Esophagus muscularis mucosa (tissue), 4 donors: ENCODE data around the gene LAMB1. TPM values are rescaled to one million over a fixed set of nuclear protein-coding genes. Genes with fewer than 3 reads are reported as not detected.

Source experiments
- DNase-seq: peaks from one replicate; pipeline ENCODE4 v3.0.0-alpha.2; 2017; ENCODE audit errors: extremely low spot score
- H3K27ac ChIP-seq, 4 donors: fragments of 200-600 bp; sonication (generic); replicated peaks in 1 of 4; 1 replicate in 3 of 4; 2 replicates in 1 of 4; pipeline ENCODE4 v1.5.1; 2016 to 2019; ENCODE audit warnings: mild to moderate bottlenecking in 1 of 4
- H3K27me3 ChIP-seq, 4 donors: fragments of 200-600 bp; sonication (generic); one replicate each; pipeline versions ENCODE4 v1.5.1 to v1.6.0; 2016 to 2019
- H3K36me3 ChIP-seq, 4 donors: fragments of 200-600 bp; sonication (generic); one replicate each; pipeline ENCODE4 v1.5.1; 2016 to 2019
- H3K4me1 ChIP-seq, 4 donors: fragments of 200-600 bp; sonication (generic); one replicate each; pipeline ENCODE4 v1.5.1; 2016 to 2019
- H3K4me3 ChIP-seq, 4 donors: fragments of 200-600 bp; sonication (generic); 1 replicate in 2 of 4; 2 replicates in 2 of 4; pipeline ENCODE4 v1.5.1; 2016 to 2019; ENCODE audit warnings: mild to moderate bottlenecking in 4 of 4, moderate library complexity in 1 of 4
- H3K9me3 ChIP-seq, 4 donors: fragments of 200-600 bp; sonication (generic); 1 replicate in 3 of 4; 2 replicates in 1 of 4; pipeline ENCODE4 v1.5.1; 2016 to 2019
- EP300 ChIP-seq: sonication (generic); formaldehyde crosslinking; IDR thresholded peaks from one replicate; pipeline ENCODE4 v1.6.1; 2017; ENCODE audit warnings: antibody characterized with exemption
- POLR2A ChIP-seq: fragments of 450-650 bp; IDR thresholded peaks from one replicate; pipeline ENCODE4 v1.6.1; 2017; ENCODE audit warnings: antibody characterized with exemption, moderate library complexity, mild to moderate bottlenecking, low read depth
- POLR2AphosphoS5 ChIP-seq, 2 donors: sonication (generic); formaldehyde crosslinking; IDR thresholded peaks; one replicate each; pipeline ENCODE4 v1.6.1; 2017; ENCODE audit warnings: antibody characterized with exemption in 2 of 2
- WGBS: methylation state at CpG from one replicate; pipeline ENCODE4 v1.1.5; 2018; 5-methylcytosine and 5-hydroxymethylcytosine counted together
- intact Hi-C: fragments of 100-400 bp; cut with DNase I; formaldehyde crosslinking; loops from one replicate; pipeline ENCODE4 v1.15.1; 2023
- total RNA-seq, 4 donors: library from RNA; depleted of rRNA; stranded (reverse); fragments of >200 nt; gene quantifications; one replicate each; pipeline versions ENCODE4 v1.1.0 to v1.2.1, GENCODE V29; 2016
- TF ChIP-seq, protein P1 (sequence below), 3 experiments: fragments of 200-600 bp in 2 of 3; fragments of 450-650 bp in 1 of 3; sonication (generic) in 2 of 3; IDR thresholded peaks; one replicate each; pipeline ENCODE4 v1.5.1; 2017 to 2019; ENCODE audit warnings: antibody characterized with exemption in 3 of 3, mild to moderate bottlenecking in 2 of 3, moderate library complexity in 1 of 3

Gene LAMB1
- total RNA-seq, 4 donors from 2014 or later, result 167 to 240 (median 219) TPM

- peaks cover 0 to 8% (median 0%) of the 10 kb centered on the region in 4 donors for H3K4me1 ChIP-seq
- H3K27ac ChIP-seq, result no peak overlapping the region
- intact Hi-C loops, result loop anchor here (2.0 to 10.0 kb wide), 2 partner anchors 314 to 416 kb away; partner anchors contain the start of genes COG5 and DUS4L
- no peaks in the 10 kb centered on the region for H3K27me3 ChIP-seq
- TF ChIP-seq, protein P1, sequence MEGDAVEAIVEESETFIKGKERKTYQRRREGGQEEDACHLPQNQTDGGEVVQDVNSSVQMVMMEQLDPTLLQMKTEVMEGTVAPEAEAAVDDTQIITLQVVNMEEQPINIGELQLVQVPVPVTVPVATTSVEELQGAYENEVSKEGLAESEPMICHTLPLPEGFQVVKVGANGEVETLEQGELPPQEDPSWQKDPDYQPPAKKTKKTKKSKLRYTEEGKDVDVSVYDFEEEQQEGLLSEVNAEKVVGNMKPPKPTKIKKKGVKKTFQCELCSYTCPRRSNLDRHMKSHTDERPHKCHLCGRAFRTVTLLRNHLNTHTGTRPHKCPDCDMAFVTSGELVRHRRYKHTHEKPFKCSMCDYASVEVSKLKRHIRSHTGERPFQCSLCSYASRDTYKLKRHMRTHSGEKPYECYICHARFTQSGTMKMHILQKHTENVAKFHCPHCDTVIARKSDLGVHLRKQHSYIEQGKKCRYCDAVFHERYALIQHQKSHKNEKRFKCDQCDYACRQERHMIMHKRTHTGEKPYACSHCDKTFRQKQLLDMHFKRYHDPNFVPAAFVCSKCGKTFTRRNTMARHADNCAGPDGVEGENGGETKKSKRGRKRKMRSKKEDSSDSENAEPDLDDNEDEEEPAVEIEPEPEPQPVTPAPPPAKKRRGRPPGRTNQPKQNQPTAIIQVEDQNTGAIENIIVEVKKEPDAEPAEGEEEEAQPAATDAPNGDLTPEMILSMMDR (IDR thresholded peaks at IDR 0.05), result no peak
- no peak for TF ChIP-seq POLR2A
- TF ChIP-seq POLR2AphosphoS5 (IDR thresholded peaks at IDR 0.05), result no peak
- TF ChIP-seq EP300, result no peak
- no peak for DNase-seq
- no peaks in the 10 kb centered on the region for H3K36me3 ChIP-seq
- H3K4me3 ChIP-seq, result no peak overlapping the region
- no peaks in the 10 kb centered on the region for H3K9me3 ChIP-seq
- WGBS, result 85% methylated on average over 3 of the region's 3 CpGs
These were observed 124.3 kb downstream of the LAMB1 start for GRCh38 chr7:107878636-107879035.

DNA sequence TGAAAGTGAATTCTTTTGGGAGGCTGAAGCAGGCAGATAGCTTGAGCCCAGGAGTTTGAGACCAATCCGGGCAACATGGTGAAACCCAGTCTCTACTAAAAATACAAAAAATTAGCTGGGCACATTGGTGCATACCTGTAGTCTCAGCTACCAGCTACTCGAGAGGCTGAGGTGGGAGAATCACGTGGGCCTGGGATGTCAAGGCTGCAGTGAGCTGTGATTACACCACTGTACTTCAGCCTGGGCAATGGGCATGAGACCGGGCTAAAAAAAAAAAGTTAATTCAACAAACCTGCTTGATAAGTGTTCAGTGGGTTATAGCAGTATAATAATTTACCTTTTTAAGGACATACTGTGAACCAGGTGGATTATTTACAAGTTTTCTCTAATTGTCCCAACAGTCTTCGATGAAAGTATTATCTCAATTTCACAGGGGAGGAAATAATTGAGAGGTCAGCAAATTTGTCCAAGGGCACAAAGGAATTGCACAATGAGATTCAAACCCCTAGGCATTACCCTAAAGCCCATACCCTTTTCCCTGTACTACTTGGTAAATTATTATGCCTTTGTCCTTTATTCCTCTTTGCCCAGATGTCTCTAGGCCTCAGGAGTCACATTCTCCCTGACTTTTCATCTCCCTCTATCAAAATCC lies 125.1 kb downstream of the LAMB1 start:
- Histone ChIP-seq H3K27ac (no peak overlapping the region), H3K9me3 (no peaks in the 10 kb centered on the region), H3K4me1 (peaks cover 0 to 8% (median 0%) of the 10 kb centered on the region in 4 donors), H3K36me3 (no peaks in the 10 kb centered on the region), H3K4me3 (no peak overlapping the region), H3K27me3 (no peaks in the 10 kb centered on the region)
- WGBS, result 85% methylated on average over 5 of the region's 5 CpGs
- intact Hi-C loops, result loop anchor here (2.0 to 10.0 kb wide), 2 partner anchors 313 to 415 kb away; partner anchors contain the start of genes COG5 and DUS4L
- no peak for DNase-seq
- TF ChIP-seq POLR2A (no peak), POLR2AphosphoS5 (IDR thresholded peaks at IDR 0.05) (no peak), EP300 (no peak)
- TF ChIP-seq, protein P1 (IDR thresholded peaks at IDR 0.05), result no peak

DNA sequence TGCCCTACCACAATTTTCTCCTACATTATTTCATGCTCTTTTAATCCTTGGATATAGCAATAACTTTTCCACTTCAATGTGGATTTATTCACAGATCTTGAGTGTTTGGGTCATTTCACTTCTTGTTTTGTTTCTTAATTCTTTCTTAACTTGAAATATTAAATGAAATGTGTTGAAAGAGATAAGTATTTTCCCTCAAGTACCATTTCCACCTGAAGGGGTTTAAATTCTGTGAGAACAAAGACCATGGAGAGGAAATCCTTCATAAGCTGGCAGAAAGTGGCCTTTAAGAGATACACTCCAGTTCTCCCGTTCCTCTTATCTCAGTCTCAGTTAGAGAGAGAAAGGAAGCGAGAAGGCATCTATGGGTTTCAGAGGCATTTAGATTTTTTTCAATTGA lies 126.0 kb downstream of the LAMB1 start:
- Histone ChIP-seq H3K4me1 (peaks cover 0 to 8% (median 0%) of the 10 kb centered on the region in 4 donors), H3K4me3 (no peak overlapping the region), H3K27me3 (no peaks in the 10 kb centered on the region), H3K9me3 (no peaks in the 10 kb centered on the region), H3K36me3 (no peaks in the 10 kb centered on the region), H3K27ac (no peak overlapping the region)
- intact Hi-C loops, result loop anchor here (1.0 to 10.0 kb wide), 2 partner anchors 134 to 312 kb away; partner anchors contain the start of genes COG5 and DUS4L
- WGBS, result 91% methylated on average over 2 of the region's 2 CpGs
- TF ChIP-seq POLR2A, result no peak
- TF ChIP-seq POLR2AphosphoS5 (IDR thresholded peaks at IDR 0.05), result no peak
- TF ChIP-seq EP300, result no peak
- TF ChIP-seq, protein P1 (IDR thresholded peaks at IDR 0.05), result no peak
- no peak for DNase-seq

DNA sequence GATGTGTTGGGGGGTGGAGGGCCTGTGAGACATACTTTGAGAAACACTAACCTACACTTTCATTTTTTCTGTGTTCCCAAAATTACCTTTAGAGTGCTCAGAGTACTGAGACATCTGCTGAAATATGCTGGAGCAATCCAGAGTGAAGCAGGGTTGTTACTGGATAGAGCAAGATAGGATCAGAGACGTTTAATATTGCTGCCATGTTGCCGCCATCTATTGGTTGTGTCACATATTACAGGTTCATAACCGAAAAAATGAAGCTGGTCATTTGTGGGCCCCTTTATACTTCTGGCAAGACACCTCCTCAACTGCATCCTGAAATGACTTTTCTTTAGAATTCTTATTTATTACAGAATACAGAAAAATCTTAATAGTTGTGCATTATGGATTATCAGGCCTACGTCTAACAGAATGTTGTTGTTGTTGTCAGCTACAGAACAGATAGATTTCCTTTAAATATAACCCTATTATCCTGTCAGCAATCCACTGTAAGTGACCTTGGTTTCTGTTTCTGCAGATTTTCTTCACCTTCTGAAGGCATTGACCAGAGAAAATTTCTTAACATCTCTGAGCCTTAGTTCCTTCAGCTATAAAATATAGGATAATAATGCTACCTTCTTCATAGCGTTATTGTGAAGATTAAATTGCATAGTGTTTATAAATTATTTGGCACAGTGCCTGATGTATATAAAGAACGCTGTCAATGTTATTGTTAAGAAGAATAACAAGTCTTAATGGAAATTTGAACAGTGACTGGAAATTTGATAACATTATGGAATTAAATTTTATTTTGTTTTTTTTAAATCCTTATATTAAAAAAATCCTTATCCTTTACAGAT lies 128.1 kb downstream of the LAMB1 start:
- DNase-seq, result no peak
- Histone ChIP-seq H3K9me3 (no peaks in the 10 kb centered on the region), H3K27ac (peak overlapping the region in 2 of 4 donors; percentile 41 to 50), H3K4me1 (peaks cover 0 to 8% (median 0%) of the 10 kb centered on the region in 4 donors), H3K27me3 (no peaks in the 10 kb centered on the region), H3K36me3 (no peaks in the 10 kb centered on the region), H3K4me3 (no peak overlapping the region)
- no peak for TF ChIP-seq POLR2A
- TF ChIP-seq, protein P1 (IDR thresholded peaks at IDR 0.05), result peak; percentile 75 to 82 (median 81)
- TF ChIP-seq POLR2AphosphoS5 (IDR thresholded peaks at IDR 0.05), result peak; percentile 19 to 41
- WGBS, result 20% methylated on average over 6 of the region's 6 CpGs
- intact Hi-C loops, result loop anchor here (10.0 kb wide), 1 partner anchor 310 kb away; the partner anchor contains the start of genes COG5 and DUS4L
